ENCODE data around the gene SMPD3.

GRCh38 chr16:68396481-68396880, 51.8 kb downstream of the SMPD3 start:
- peak in 4 of 5 experiments; percentile 18 to 45 (median 38) for TF ChIP-seq CTCF (IDR thresholded peaks at IDR 0.05)
- no peak for TF ChIP-seq EP300 (IDR thresholded peaks at IDR 0.05)
